Measurements from ENCODE around the gene DRC1. TPM values are rescaled to one million over a fixed set of nuclear protein-coding genes. Genes with fewer than 3 reads are reported as not detected.

DRC1 gene
- total RNA-seq, 3 donors from 2014 or later (not counting 1 experiment from before 2014, with no cell fraction given), result not detected

DNA sequence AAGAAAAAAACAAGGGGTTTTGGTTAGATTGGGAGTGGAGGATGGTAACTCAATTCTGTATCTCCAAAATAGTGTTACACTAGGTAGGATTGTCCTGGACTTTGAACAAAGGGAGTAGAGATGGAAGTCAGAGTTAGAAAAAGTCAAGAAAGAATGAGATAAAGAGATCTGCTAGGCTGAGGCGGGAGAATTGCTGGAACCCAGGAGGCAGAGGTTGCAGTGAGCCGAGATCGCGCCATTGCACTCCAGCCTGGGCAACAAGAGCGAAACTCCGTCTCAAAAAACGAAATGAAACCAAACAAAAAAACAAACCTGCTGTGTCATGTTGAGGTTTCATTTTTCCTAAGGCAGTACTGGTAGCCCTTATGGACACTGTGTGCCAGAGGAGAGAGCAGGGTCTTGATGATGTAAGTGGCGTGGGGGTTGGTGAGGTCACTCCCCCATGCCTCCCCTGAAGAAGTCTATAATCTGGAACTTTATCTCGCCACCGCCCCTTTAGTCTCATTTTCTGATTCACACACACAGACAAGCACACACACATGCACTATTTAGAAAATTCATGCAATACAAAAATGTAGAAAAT is 10.5 kb downstream of the DRC1 start:
- Histone ChIP-seq H3K27ac (ENCODE audit: low read length) (no peak overlapping the region), H3K9me3 (ENCODE audit: control insufficient read depth, insufficient read depth, low read length) (no peaks in the 10 kb centered on the region), H3K4me1 (ENCODE audit: control insufficient read depth, insufficient read depth, low read length) (no peaks in the 10 kb centered on the region), H3K36me3 (ENCODE audit: control insufficient read depth, insufficient read depth, low read length) (no peaks in the 10 kb centered on the region), H3K27me3 (ENCODE audit: control insufficient read depth, insufficient read depth, low read length) (peaks cover 4% of the 10 kb centered on the region), H3K4me3 (ENCODE audit: low read length) (peak overlapping the region; percentile 19)
- no peaks in the 10 kb centered on the region for H3K36me3 Mint-ChIP-seq
- H3K27me3 Mint-ChIP-seq (ENCODE audit: low read depth in 2 of 2), result peaks cover 10 to 11% of the 10 kb centered on the region in 2 donors
- peak overlapping the region; percentile 80 for H3K4me3 Mint-ChIP-seq
- intact Hi-C loops (cut with micrococcal nuclease), result no loop called here
- TF ChIP-seq, protein P1, sequence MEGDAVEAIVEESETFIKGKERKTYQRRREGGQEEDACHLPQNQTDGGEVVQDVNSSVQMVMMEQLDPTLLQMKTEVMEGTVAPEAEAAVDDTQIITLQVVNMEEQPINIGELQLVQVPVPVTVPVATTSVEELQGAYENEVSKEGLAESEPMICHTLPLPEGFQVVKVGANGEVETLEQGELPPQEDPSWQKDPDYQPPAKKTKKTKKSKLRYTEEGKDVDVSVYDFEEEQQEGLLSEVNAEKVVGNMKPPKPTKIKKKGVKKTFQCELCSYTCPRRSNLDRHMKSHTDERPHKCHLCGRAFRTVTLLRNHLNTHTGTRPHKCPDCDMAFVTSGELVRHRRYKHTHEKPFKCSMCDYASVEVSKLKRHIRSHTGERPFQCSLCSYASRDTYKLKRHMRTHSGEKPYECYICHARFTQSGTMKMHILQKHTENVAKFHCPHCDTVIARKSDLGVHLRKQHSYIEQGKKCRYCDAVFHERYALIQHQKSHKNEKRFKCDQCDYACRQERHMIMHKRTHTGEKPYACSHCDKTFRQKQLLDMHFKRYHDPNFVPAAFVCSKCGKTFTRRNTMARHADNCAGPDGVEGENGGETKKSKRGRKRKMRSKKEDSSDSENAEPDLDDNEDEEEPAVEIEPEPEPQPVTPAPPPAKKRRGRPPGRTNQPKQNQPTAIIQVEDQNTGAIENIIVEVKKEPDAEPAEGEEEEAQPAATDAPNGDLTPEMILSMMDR (IDR thresholded peaks at IDR 0.05), result no peak
- ATAC-seq (peak; percentile 44 to 53 (median 51)), DNase-seq (no peak)
- H3K9me3 Mint-ChIP-seq, result no peaks in the 10 kb centered on the region
- peaks cover 8 to 11% of the 10 kb centered on the region in 2 donors for H3K4me1 Mint-ChIP-seq
- 31% methylated on average over 9 of the region's 10 CpGs for WGBS (ENCODE audit: insufficient coverage)
- peak overlapping the region in 1 of 2 donors; percentile 25 for H3K27ac Mint-ChIP-seq

DNA sequence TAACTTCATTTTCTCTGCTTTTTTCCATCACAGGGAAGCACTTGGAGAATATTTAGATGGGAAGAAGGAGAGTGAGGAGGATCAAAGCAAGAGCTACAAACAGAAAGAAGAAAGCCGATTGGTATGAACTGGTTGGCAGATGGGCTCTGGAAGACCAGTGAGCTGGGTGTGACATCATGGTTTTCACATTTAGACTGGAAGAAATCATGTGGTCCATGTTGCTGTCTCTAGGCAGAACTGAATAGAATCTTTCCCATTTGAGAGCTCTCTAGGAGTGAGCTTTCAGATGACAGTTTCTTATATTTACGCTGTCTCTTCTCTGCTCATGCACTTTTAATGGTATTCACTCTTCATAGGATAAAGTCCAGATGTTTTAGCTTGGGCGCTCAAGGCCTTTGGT is 12.6 kb downstream of the DRC1 start:
- H3K9me3 Mint-ChIP-seq, result no peaks in the 10 kb centered on the region
- peaks cover 2 to 4% of the 10 kb centered on the region in 2 donors for H3K27me3 Mint-ChIP-seq (ENCODE audit: low read depth in 2 of 2)
- no peak for DNase-seq
- Histone ChIP-seq H3K27ac (ENCODE audit: low read length) (no peak overlapping the region), H3K27me3 (ENCODE audit: control insufficient read depth, insufficient read depth, low read length) (no peaks in the 10 kb centered on the region), H3K36me3 (ENCODE audit: control insufficient read depth, insufficient read depth, low read length) (no peaks in the 10 kb centered on the region), H3K4me1 (ENCODE audit: control insufficient read depth, insufficient read depth, low read length) (no peaks in the 10 kb centered on the region), H3K9me3 (ENCODE audit: control insufficient read depth, insufficient read depth, low read length) (no peaks in the 10 kb centered on the region), H3K4me3 (ENCODE audit: low read length) (no peak overlapping the region)
- no peak overlapping the region for H3K4me3 Mint-ChIP-seq
- intact Hi-C loops (cut with micrococcal nuclease), result no loop called here
- H3K27ac Mint-ChIP-seq, result no peak overlapping the region
- 92% methylated on average over 3 of the region's 3 CpGs for WGBS (ENCODE audit: insufficient coverage)
- TF ChIP-seq, protein P1 (IDR thresholded peaks at IDR 0.05), result no peak
- no peaks in the 10 kb centered on the region for H3K36me3 Mint-ChIP-seq
- ATAC-seq, result no peak
- peaks cover 8 to 11% of the 10 kb centered on the region in 2 donors for H3K4me1 Mint-ChIP-seq

DNA sequence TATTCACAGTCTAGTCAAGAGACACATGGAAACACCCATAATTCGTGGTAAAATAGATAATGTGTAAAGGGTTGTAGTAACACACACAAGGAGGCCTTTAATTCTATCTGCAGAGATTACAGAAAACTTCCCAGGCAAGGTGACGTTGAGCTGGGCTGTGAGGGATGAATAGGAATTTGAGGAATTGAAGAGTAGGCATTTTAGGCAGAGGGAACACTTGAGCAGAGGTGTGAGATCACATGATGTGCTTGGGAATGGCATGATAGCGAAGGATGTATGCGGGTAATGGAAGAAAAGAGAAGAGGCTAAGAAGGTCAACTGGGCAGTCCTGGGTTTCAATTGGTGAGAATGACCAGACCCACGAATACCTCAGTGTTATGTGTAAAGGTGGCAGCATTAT is 20.2 kb downstream of the DRC1 start:
- WGBS (ENCODE audit: insufficient coverage), result 78% methylated on average over 5 of the region's 5 CpGs

More for the DNA sequence above, 20.2 kb downstream of the DRC1 start:
- TF ChIP-seq, protein P1 (IDR thresholded peaks at IDR 0.05), result no peak
- Mint-ChIP-seq H3K36me3 (no peaks in the 10 kb centered on the region), H3K27ac (no peak overlapping the region), H3K4me3 (no peak overlapping the region), H3K4me1 (no peaks in the 10 kb centered on the region), H3K9me3 (no peaks in the 10 kb centered on the region), H3K27me3 (ENCODE audit: low read depth in 2 of 2) (peaks cover 0 to 4% of the 10 kb centered on the region in 2 donors)
- Histone ChIP-seq H3K4me1 (ENCODE audit: control insufficient read depth, insufficient read depth, low read length) (no peaks in the 10 kb centered on the region), H3K4me3 (ENCODE audit: low read length) (no peak overlapping the region), H3K36me3 (ENCODE audit: control insufficient read depth, insufficient read depth, low read length) (no peaks in the 10 kb centered on the region), H3K27me3 (ENCODE audit: control insufficient read depth, insufficient read depth, low read length) (no peaks in the 10 kb centered on the region), H3K27ac (ENCODE audit: low read length) (no peak overlapping the region), H3K9me3 (ENCODE audit: control insufficient read depth, insufficient read depth, low read length) (no peaks in the 10 kb centered on the region)
- ATAC-seq, result no peak
- no peak for DNase-seq
- intact Hi-C loops (cut with micrococcal nuclease), result no loop called here
